Epithelial cell of proximal tubule (primary cell): ENCODE results near the gene RALGPS1. TPM values are rescaled to one million over a fixed set of nuclear protein-coding genes. Genes with fewer than 3 reads are reported as not detected.

Experiments used
- DNase-seq: peaks from one replicate; pipeline ENCODE4 v3.0.0-alpha.2; 2011; ENCODE audit warnings: low read depth
- H3K4me3 ChIP-seq: 2 replicates; pipeline ENCODE4 v1.5.1; 2011; ENCODE audit warnings: low read depth, mild to moderate bottlenecking, low read length
- CTCF ChIP-seq: conservative IDR thresholded peaks from 2 replicates; pipeline ENCODE4 v1.5.1; 2012; ENCODE audit warnings: low read depth, mild to moderate bottlenecking, low read length
- total RNA-seq: library from RNA; depleted of rRNA; stranded (reverse); fragments of >200 nt; gene quantifications from 2 replicates; pipeline ENCODE4 v1.2.3, GENCODE V29; 2015

The RALGPS1 gene
- total RNA-seq, 1 donor from 2014 or later: 4.0 TPM

GRCh38 chr9:127087411-127087810 lies 172.8 kb downstream of the RALGPS1 start:
- no peak overlapping the region for H3K4me3 ChIP-seq
- TF ChIP-seq CTCF: no peak
- no peak for DNase-seq

GRCh38 chr9:127087836-127088235 lies 173.3 kb downstream of the RALGPS1 start:
- H3K4me3 ChIP-seq: no peak overlapping the region
- no peak for TF ChIP-seq CTCF
- no peak for DNase-seq

- DNase-seq: no peak
- no peak overlapping the region for H3K4me3 ChIP-seq
- TF ChIP-seq CTCF: peak; percentile 42
These were observed 174.4 kb downstream of the RALGPS1 start for GRCh38 chr9:127088724-127089615.

- no peak overlapping the region for H3K4me3 ChIP-seq
- TF ChIP-seq CTCF: no peak
- DNase-seq: no peak
These were observed 175.1 kb downstream of the RALGPS1 start for GRCh38 chr9:127089631-127090081.

- H3K4me3 ChIP-seq: no peak overlapping the region
- no peak for DNase-seq
- TF ChIP-seq CTCF: no peak
These were observed 175.9 kb downstream of the RALGPS1 start for GRCh38 chr9:127090341-127090985.

- no peak for DNase-seq
- no peak for TF ChIP-seq CTCF
- no peak overlapping the region for H3K4me3 ChIP-seq
These were observed 176.9 kb downstream of the RALGPS1 start for GRCh38 chr9:127091526-127091925.
